H9 (cell line): ENCODE measurements around the gene SLC10A3. TPM values are rescaled to one million over a fixed set of nuclear protein-coding genes. Genes with fewer than 3 reads are reported as not detected.

Source experiments
- DNase-seq: peaks from one replicate; pipeline ENCODE4 v3.0.0-alpha.2; 2017
- H2AFZ ChIP-seq: one replicate; pipeline ENCODE4 v1.6.1; 2013; ENCODE audit warnings: mild to moderate bottlenecking, low read length, control low read depth, moderate library complexity
- H2AK5ac ChIP-seq: 2 replicates; pipeline ENCODE4 v1.6.1; 2013; ENCODE audit warnings: low read length, control low read depth, mixed read lengths; ENCODE audit not compliant: insufficient read length
- H2BK120ac ChIP-seq: one replicate; pipeline ENCODE4 v1.6.1; 2013; ENCODE audit warnings: low read depth, mild to moderate bottlenecking, low read length, control low read depth, inconsistent platforms; ENCODE audit not compliant: poor library complexity, severe bottlenecking
- H2BK12ac ChIP-seq: 2 replicates; pipeline ENCODE4 v1.6.1; 2013; ENCODE audit warnings: low read length, control low read depth, mixed read lengths, low read depth; ENCODE audit not compliant: insufficient read length
- H2BK15ac ChIP-seq: 2 replicates; pipeline ENCODE4 v1.6.1; 2013; ENCODE audit warnings: low read depth, low read length, control low read depth
- H2BK20ac ChIP-seq: one replicate; pipeline ENCODE4 v1.6.1; 2013; ENCODE audit warnings: low read depth, mild to moderate bottlenecking, low read length, control low read depth, inconsistent platforms; ENCODE audit not compliant: poor library complexity, severe bottlenecking
- H2BK5ac ChIP-seq: 2 replicates; pipeline ENCODE4 v1.6.1; 2013; ENCODE audit warnings: low read length, control low read depth, mixed read lengths; ENCODE audit not compliant: insufficient read length
- H3K14ac ChIP-seq: 2 replicates; pipeline ENCODE4 v1.6.1; 2013; ENCODE audit warnings: low read length, control low read depth; ENCODE audit not compliant: insufficient read depth
- H3K18ac ChIP-seq: 2 replicates; pipeline ENCODE4 v1.6.1; 2013; ENCODE audit warnings: low read depth, mild to moderate bottlenecking, mixed read lengths, low read length, control low read depth; ENCODE audit not compliant: insufficient read length
- H3K23ac ChIP-seq: 2 replicates; pipeline ENCODE4 v1.6.1; 2013; ENCODE audit warnings: low read length, control low read depth, mixed read lengths, low read depth; ENCODE audit not compliant: insufficient read length
- H3K23me2 ChIP-seq: 2 replicates; pipeline ENCODE4 v1.6.1; 2013; ENCODE audit warnings: low read depth, mild to moderate bottlenecking, mixed read lengths, low read length, control low read depth; ENCODE audit not compliant: insufficient read length, poor library complexity, severe bottlenecking
- H3K27ac ChIP-seq: 2 replicates; pipeline ENCODE4 v1.5.1; 2013; ENCODE audit warnings: low read length, control low read depth, mixed read lengths, low read depth; ENCODE audit not compliant: insufficient read length
- H3K27me3 ChIP-seq: 2 replicates; pipeline ENCODE4 v1.6.1; 2013; ENCODE audit warnings: low read length, control low read depth, inconsistent platforms; ENCODE audit not compliant: insufficient read depth
- H3K4ac ChIP-seq: 2 replicates; pipeline ENCODE4 v1.6.1; 2013; ENCODE audit warnings: low read depth, mild to moderate bottlenecking, control low read depth, inconsistent platforms, low read length, moderate library complexity
- H3K4me1 ChIP-seq: 2 replicates; pipeline ENCODE4 v1.6.1; 2013; ENCODE audit warnings: low read length, control low read depth, inconsistent platforms; ENCODE audit not compliant: insufficient read depth
- H3K4me2 ChIP-seq: 2 replicates; pipeline ENCODE4 v1.6.1; 2013; ENCODE audit warnings: low read length, control low read depth, mixed read lengths; ENCODE audit not compliant: insufficient read length, insufficient read depth
- H3K56ac ChIP-seq: 2 replicates; pipeline ENCODE4 v1.6.1; 2013; ENCODE audit warnings: low read depth, mild to moderate bottlenecking, mixed read lengths, low read length, control low read depth; ENCODE audit not compliant: insufficient read length
- H3K79me1 ChIP-seq: 2 replicates; pipeline ENCODE4 v1.6.1; 2013; ENCODE audit warnings: low read depth, mild to moderate bottlenecking, moderate library complexity, low read length, control low read depth, inconsistent platforms; ENCODE audit not compliant: insufficient read depth, poor library complexity, severe bottlenecking
- H3K79me2 ChIP-seq: 2 replicates; pipeline ENCODE4 v1.6.1; 2013; ENCODE audit warnings: low read length, control low read depth, inconsistent platforms; ENCODE audit not compliant: insufficient read depth
- H3K9ac ChIP-seq: 2 replicates; pipeline ENCODE4 v1.6.1; 2013; ENCODE audit warnings: low read length, control low read depth, mixed read lengths; ENCODE audit not compliant: insufficient read length; ENCODE audit errors: extremely low read depth
- H3K9me3 ChIP-seq: one replicate; pipeline ENCODE4 v1.6.1; 2013; ENCODE audit warnings: low read depth, low read length, inconsistent platforms; ENCODE audit not compliant: control insufficient read depth
- H3T11ph ChIP-seq: one replicate; pipeline ENCODE4 v1.6.1; 2013; ENCODE audit warnings: mild to moderate bottlenecking, low read length, control low read depth, inconsistent platforms
- H4K20me1 ChIP-seq: one replicate; pipeline ENCODE4 v1.6.1; 2013; ENCODE audit not compliant: control insufficient read depth, insufficient read length, insufficient read depth
- H4K5ac ChIP-seq: 2 replicates; pipeline ENCODE4 v1.6.1; 2013; ENCODE audit warnings: low read depth, mild to moderate bottlenecking, mixed read lengths, low read length, control low read depth; ENCODE audit not compliant: insufficient read length
- H4K8ac ChIP-seq: replicated peaks from 2 replicates; pipeline ENCODE4 v1.6.1; 2013; ENCODE audit warnings: low read length, control low read depth, mixed read lengths, low read depth; ENCODE audit not compliant: insufficient read length
- H4K91ac ChIP-seq: 2 replicates; pipeline ENCODE4 v1.6.1; 2013; ENCODE audit warnings: low read depth, mild to moderate bottlenecking, moderate library complexity, mixed read lengths, low read length, control low read depth; ENCODE audit not compliant: insufficient read length
- H3K27ac Mint-ChIP-seq, 3 experiments: 2 replicates in 2 of 3; 3 replicates in 1 of 3; pipeline ENCODE4 v1.8.0; 2020 to 2021; ENCODE audit warnings: mixed read lengths in 3 of 3, mild to moderate bottlenecking in 1 of 3, moderate library complexity in 1 of 3
- H3K27me3 Mint-ChIP-seq: 2 replicates; pipeline ENCODE4 v1.8.0; 2021; ENCODE audit warnings: low read depth, mild to moderate bottlenecking, moderate library complexity, mixed read lengths
- H3K36me3 Mint-ChIP-seq, 3 experiments: 2 replicates in 2 of 3; 3 replicates in 1 of 3; pipeline ENCODE4 v1.8.0; 2020 to 2021; ENCODE audit warnings: low read depth in 3 of 3, mixed read lengths in 3 of 3; ENCODE audit not compliant: insufficient read depth in 1 of 3
- H3K4me1 Mint-ChIP-seq, 2 experiments: 2 replicates each; pipeline ENCODE4 v1.8.0; 2020; ENCODE audit warnings: mixed read lengths in 2 of 2
- H3K4me3 Mint-ChIP-seq, 2 experiments: 2 replicates in 1 of 2; 3 replicates in 1 of 2; pipeline ENCODE4 v1.8.0; 2020 to 2021; ENCODE audit warnings: mild to moderate bottlenecking in 2 of 2, mixed read lengths in 2 of 2, moderate library complexity in 1 of 2
- H3K9me3 Mint-ChIP-seq, 2 experiments: 2 replicates in 1 of 2; 3 replicates in 1 of 2; pipeline ENCODE4 v1.8.0; 2020; ENCODE audit warnings: mild to moderate bottlenecking in 2 of 2, mixed read lengths in 2 of 2, moderate library complexity in 1 of 2
- WGBS: extraction: QIAGEN DNeasy Blood & Tissue Kit; methylation state at CpG from one replicate; pipeline ENCODE4 v1.1.7; 2013; ENCODE audit warnings: missing lambda C conversion rate, low lambda C conversion rate, mixed read lengths; ENCODE audit not compliant: insufficient read length; ENCODE audit errors: extremely low coverage; 5-methylcytosine and 5-hydroxymethylcytosine counted together
- total RNA-seq: library from RNA; stranded (reverse); gene quantifications from 2 replicates; pipeline ENCODE4 v1.2.1, GENCODE V29; 2021
- TF ChIP-seq, protein P1 (sequence below): fragments of 200-600 bp; sonication (generic); conservative IDR thresholded peaks from 3 replicates; pipeline ENCODE4 v1.8.0; 2021; ENCODE audit warnings: antibody characterized with exemption, mild to moderate bottlenecking

SLC10A3 gene
- total RNA-seq, 1 experiment from 2014 or later, result 8.8 TPM

DNA sequence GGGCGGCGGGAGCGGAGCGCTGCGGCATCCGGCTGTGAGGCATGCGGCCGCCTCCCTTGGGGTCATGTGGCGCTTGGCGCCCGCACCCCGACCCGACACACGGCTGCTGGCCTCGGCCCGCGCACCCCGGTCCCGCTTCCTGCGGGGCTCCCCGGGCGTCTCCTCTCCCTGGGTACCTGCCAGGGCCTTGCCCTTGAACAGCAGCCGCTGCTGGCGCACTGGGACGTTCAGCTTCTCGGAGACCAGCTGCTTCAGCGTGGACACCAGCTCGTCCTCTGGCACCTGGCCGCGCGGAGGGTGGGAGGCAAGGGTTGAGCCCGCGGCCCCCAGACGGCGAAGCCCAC, 4.4 kb downstream of the SLC10A3 start:
- DNase-seq, result no peak
- Histone ChIP-seq H3K27me3 (no peaks in the 10 kb centered on the region), H4K91ac (no peak overlapping the region), H4K8ac (no peak overlapping the region), H2AFZ (no peak overlapping the region), H3K79me1 (no peaks in the 10 kb centered on the region), H3K18ac (no peak overlapping the region), H2AK5ac (no peak overlapping the region), H3K23me2 (no peaks in the 10 kb centered on the region), H3K14ac (no peak overlapping the region), H2BK5ac (no peak overlapping the region), H3K9ac (no peak overlapping the region), H3K4me1 (no peaks in the 10 kb centered on the region; the same call in 1 of the 2 replicates), H3K23ac (no peak overlapping the region), H3K79me2 (no peaks in the 10 kb centered on the region), H2BK120ac (no peak overlapping the region), H3T11ph (no peak overlapping the region), H3K4ac (no peak overlapping the region), H3K27ac (no peak overlapping the region), H4K20me1 (no peaks in the 10 kb centered on the region), H2BK15ac (no peak overlapping the region), H4K5ac (no peak overlapping the region), H2BK20ac (no peak overlapping the region), H3K4me2 (peak overlapping the region; percentile 20), H2BK12ac (no peak overlapping the region), H3K9me3 (peaks cover 53% of the 10 kb centered on the region), H3K56ac (no peak overlapping the region)
- H3K9me3 Mint-ChIP-seq, result peaks cover 70 to 78% of the 10 kb centered on the region in 2 experiments
- H3K27ac Mint-ChIP-seq, result no peak overlapping the region
- H3K27me3 Mint-ChIP-seq, result peaks cover 3% of the 10 kb centered on the region
- H3K36me3 Mint-ChIP-seq, result peaks cover 3 to 28% (median 22%) of the 10 kb centered on the region in 3 experiments; a peak in 6 of 7 replicates
- TF ChIP-seq, protein P1, sequence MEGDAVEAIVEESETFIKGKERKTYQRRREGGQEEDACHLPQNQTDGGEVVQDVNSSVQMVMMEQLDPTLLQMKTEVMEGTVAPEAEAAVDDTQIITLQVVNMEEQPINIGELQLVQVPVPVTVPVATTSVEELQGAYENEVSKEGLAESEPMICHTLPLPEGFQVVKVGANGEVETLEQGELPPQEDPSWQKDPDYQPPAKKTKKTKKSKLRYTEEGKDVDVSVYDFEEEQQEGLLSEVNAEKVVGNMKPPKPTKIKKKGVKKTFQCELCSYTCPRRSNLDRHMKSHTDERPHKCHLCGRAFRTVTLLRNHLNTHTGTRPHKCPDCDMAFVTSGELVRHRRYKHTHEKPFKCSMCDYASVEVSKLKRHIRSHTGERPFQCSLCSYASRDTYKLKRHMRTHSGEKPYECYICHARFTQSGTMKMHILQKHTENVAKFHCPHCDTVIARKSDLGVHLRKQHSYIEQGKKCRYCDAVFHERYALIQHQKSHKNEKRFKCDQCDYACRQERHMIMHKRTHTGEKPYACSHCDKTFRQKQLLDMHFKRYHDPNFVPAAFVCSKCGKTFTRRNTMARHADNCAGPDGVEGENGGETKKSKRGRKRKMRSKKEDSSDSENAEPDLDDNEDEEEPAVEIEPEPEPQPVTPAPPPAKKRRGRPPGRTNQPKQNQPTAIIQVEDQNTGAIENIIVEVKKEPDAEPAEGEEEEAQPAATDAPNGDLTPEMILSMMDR, result no peak
- H3K4me3 Mint-ChIP-seq, result peak overlapping the region in 1 of 2 experiments; percentile 52; a peak in 3 of 5 replicates
- H3K4me1 Mint-ChIP-seq, result peaks cover 6 to 15% of the 10 kb centered on the region in 2 experiments; a peak in 3 of 4 replicates
- WGBS, result no CpG with 5 or more reads among the region's 35 CpGs
